ENCODE data around the gene SPECC1. TPM values are rescaled to one million over a fixed set of nuclear protein-coding genes. Genes with fewer than 3 reads are reported as not detected.

The SPECC1 gene
- total RNA-seq, 6 donors from 2014 or later: 21.8 to 65.0 (median 33.9) TPM

DNA sequence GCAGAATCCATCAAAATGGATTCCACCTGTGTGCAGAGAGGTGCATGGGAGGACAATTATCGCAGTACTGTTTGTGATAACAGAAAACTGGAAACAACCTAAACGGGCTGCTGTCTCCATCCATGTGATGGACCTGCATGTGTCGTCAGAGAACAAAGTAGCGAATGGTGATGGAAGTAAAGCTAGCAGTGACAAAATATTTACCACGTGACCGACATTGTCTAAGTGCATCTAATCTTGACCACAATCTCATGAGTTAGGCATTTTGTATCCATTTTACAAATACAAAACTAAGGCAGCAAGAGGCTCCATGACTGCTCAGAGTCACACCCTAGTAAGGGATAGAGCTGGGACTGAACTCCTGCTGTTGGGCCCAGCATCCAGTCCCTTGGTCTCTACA, 270.9 kb downstream of the SPECC1 start:
- ATAC-seq (ENCODE audit: low FRiP score in 2 of 2) (no peak), DNase-seq (no peak)
- no peaks in the 10 kb centered on the region for H3K27me3 ChIP-seq
- WGBS, 2 donors: 90 to 93% methylated on average over 6 of the region's 6 CpGs
- no peak overlapping the region for H3K27ac ChIP-seq
- TF ChIP-seq POLR2A (IDR thresholded peaks at IDR 0.05) (no peak), POLR2AphosphoS5 (IDR thresholded peaks at IDR 0.05) (no peak), EP300 (IDR thresholded peaks at IDR 0.05) (no peak)
- TF ChIP-seq, protein P1, sequence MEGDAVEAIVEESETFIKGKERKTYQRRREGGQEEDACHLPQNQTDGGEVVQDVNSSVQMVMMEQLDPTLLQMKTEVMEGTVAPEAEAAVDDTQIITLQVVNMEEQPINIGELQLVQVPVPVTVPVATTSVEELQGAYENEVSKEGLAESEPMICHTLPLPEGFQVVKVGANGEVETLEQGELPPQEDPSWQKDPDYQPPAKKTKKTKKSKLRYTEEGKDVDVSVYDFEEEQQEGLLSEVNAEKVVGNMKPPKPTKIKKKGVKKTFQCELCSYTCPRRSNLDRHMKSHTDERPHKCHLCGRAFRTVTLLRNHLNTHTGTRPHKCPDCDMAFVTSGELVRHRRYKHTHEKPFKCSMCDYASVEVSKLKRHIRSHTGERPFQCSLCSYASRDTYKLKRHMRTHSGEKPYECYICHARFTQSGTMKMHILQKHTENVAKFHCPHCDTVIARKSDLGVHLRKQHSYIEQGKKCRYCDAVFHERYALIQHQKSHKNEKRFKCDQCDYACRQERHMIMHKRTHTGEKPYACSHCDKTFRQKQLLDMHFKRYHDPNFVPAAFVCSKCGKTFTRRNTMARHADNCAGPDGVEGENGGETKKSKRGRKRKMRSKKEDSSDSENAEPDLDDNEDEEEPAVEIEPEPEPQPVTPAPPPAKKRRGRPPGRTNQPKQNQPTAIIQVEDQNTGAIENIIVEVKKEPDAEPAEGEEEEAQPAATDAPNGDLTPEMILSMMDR (IDR thresholded peaks at IDR 0.05): no peak
- H3K36me3 ChIP-seq: no peaks in the 10 kb centered on the region
- H3K9me3 ChIP-seq: no peaks in the 10 kb centered on the region
- H3K4me1 ChIP-seq: peaks cover 0 to 4% (median 0%) of the 10 kb centered on the region in 4 donors
- no peak overlapping the region for H3K4me3 ChIP-seq

DNA sequence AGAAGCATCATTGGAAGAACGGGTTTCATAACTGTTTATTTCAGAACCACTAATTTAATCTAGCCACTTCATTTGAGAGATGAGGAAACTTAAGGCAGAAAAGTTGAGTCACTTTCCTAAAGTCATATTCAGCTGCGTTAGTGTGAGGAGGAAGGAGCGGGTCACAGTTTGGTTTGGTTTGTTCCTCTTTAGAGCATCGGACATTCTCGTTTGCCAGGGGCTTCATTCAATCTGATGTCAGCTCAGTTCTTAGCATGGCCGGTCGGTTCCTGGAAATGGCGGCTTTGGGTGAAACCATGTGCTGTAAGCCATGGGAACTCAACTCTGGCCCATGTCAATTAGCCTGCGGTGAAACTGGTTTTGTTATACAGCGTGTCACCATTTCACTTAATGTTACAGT, 271.7 kb downstream of the SPECC1 start:
- WGBS, 2 donors: 75 to 87% methylated on average over 10 of the region's 10 CpGs
- DNase-seq: no peak
- TF ChIP-seq POLR2AphosphoS5 (IDR thresholded peaks at IDR 0.05) (no peak), EP300 (IDR thresholded peaks at IDR 0.05) (no peak), POLR2A (IDR thresholded peaks at IDR 0.05) (no peak)
- TF ChIP-seq, protein P1 (IDR thresholded peaks at IDR 0.05): no peak
- peak in 1 of 2 donors; percentile 52 for ATAC-seq (ENCODE audit: low FRiP score in 2 of 2)
- Histone ChIP-seq H3K9me3 (no peaks in the 10 kb centered on the region), H3K27me3 (no peaks in the 10 kb centered on the region), H3K4me3 (no peak overlapping the region), H3K4me1 (peaks cover 0 to 4% (median 0%) of the 10 kb centered on the region in 4 donors), H3K36me3 (no peaks in the 10 kb centered on the region), H3K27ac (no peak overlapping the region)

DNA sequence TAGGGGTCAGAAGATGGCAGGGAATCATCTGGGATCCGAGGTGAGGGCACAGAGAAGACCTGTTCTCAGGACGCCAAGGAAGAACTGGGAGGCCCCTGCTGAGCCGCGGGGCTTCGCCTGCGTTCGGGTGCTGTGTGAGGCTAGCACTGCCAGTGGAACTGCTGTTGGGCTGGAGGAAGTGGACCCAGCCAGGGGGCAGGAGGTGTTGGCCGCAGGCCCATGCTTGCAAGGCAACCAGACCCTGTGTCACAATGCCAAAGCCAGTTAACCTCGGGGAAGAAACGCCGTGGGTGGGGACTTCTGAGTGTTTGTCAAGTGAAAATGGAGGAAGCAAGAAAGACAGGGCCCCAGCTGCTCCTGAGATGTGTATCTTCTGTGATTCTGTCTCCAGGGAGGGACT, 272.7 kb downstream of the SPECC1 start:
- TF ChIP-seq POLR2AphosphoS5 (IDR thresholded peaks at IDR 0.05) (no peak), EP300 (IDR thresholded peaks at IDR 0.05) (no peak), POLR2A (IDR thresholded peaks at IDR 0.05) (no peak)
- TF ChIP-seq, protein P1 (IDR thresholded peaks at IDR 0.05): no peak
- 45 to 62% methylated on average over 11 of the region's 11 CpGs for WGBS, 2 donors
- Histone ChIP-seq H3K27ac (no peak overlapping the region), H3K27me3 (no peaks in the 10 kb centered on the region), H3K4me1 (no peaks in the 10 kb centered on the region), H3K36me3 (no peaks in the 10 kb centered on the region), H3K9me3 (no peaks in the 10 kb centered on the region), H3K4me3 (no peak overlapping the region)
- peak in 1 of 2 donors; percentile 74 for ATAC-seq (ENCODE audit: low FRiP score in 2 of 2)
- peak; percentile 63 to 85 for DNase-seq

DNA sequence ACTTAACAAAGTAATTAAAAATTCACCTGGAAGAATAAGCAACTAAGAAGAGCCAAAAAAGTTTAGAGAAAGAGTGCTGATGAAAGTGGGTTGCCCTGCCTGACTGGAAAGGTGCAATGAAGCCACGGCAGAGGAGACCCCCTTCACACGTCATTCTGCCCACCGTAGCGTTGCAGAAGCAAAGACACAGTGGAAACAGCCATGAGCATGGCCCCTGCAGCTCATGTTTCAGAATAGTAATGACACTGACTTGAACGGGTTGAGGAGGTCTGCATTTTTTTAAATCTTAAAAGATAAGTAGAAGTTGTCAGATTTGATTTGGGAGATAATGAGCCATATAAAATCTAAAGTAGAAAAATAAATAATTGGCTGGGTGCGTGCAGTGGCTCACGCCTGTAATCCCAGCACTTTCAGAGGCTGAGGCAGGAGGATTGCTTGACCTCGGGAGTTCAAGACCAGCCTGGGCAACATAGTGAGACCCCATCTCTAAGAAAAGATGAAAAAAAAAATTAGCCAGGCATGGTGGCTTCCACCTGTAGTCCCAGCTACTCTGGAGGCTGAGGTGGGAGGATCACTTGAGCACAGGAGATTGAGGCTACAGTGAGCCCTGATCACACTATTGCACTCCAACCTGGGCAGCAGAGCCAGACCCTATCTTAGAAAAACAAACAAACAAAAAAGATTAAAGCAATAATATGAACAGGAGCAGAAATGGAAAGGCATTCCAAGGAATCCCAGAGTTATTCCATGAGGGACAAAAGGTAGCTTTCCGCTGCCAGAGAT, 273.6 kb downstream of the SPECC1 start:
- TF ChIP-seq POLR2AphosphoS5 (IDR thresholded peaks at IDR 0.05) (no peak), POLR2A (IDR thresholded peaks at IDR 0.05) (no peak), EP300 (IDR thresholded peaks at IDR 0.05) (no peak)
- TF ChIP-seq, protein P1 (IDR thresholded peaks at IDR 0.05): no peak
- DNase-seq (no peak), ATAC-seq (ENCODE audit: low FRiP score in 2 of 2) (no peak)
- no peak overlapping the region for H3K27ac ChIP-seq
- no peaks in the 10 kb centered on the region for H3K4me1 ChIP-seq
- no peaks in the 10 kb centered on the region for H3K27me3 ChIP-seq
- no peaks in the 10 kb centered on the region for H3K36me3 ChIP-seq
- WGBS, 2 donors: 90 to 92% methylated on average over 9 of the region's 9 CpGs
- no peak overlapping the region for H3K4me3 ChIP-seq
- H3K9me3 ChIP-seq: no peaks in the 10 kb centered on the region

DNA sequence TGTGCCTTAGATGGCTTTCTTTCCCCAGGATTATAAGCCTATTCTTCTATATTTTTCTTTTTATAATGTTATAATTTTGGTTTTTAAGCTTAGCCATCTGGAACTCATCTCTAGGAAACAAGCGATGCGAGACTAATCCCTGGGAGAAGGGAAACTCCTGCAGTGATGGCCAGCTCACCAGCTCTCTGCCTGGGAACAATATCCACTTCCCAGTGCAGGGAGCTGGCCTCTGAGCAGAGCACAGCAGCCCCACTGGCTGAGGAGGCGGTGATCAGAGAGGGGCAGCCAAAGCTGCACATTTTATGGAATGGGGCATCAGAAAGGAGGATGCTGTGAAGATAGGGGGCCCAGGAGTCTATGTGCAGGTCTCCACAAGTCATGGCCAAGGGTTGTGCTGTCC, 274.9 kb downstream of the SPECC1 start:
- no peaks in the 10 kb centered on the region for H3K36me3 ChIP-seq
- H3K4me3 ChIP-seq: no peak overlapping the region
- no peaks in the 10 kb centered on the region for H3K27me3 ChIP-seq
- H3K27ac ChIP-seq: no peak overlapping the region
- H3K4me1 ChIP-seq: no peaks in the 10 kb centered on the region
- DNase-seq: no peak
- ATAC-seq (ENCODE audit: low FRiP score in 2 of 2): no peak
- no peaks in the 10 kb centered on the region for H3K9me3 ChIP-seq
- WGBS, 2 donors: 89 to 96% methylated on average over 3 of the region's 3 CpGs
- TF ChIP-seq EP300 (IDR thresholded peaks at IDR 0.05) (no peak), POLR2AphosphoS5 (IDR thresholded peaks at IDR 0.05) (no peak), POLR2A (IDR thresholded peaks at IDR 0.05) (no peak)
- TF ChIP-seq, protein P1 (IDR thresholded peaks at IDR 0.05): no peak
